Left ventricle myocardium inferior (tissue), 1 donor: ENCODE data around the gene PDE9A. TPM values are rescaled to one million over a fixed set of nuclear protein-coding genes. Genes with fewer than 3 reads are reported as not detected.

Experiments
- DNase-seq: peaks from one replicate; pipeline ENCODE4 v3.0.0-alpha.2; 2020
- H3K27ac ChIP-seq: fragments of 200-600 bp; replicated peaks from 2 replicates; pipeline ENCODE4 v1.8.0; 2021
- H3K27me3 ChIP-seq: fragments of 200-600 bp; 2 replicates; pipeline ENCODE4 v1.8.0; 2021; ENCODE audit warnings: low read depth
- H3K36me3 ChIP-seq: fragments of 200-600 bp; 2 replicates; pipeline ENCODE4 v1.8.0; 2021
- H3K4me1 ChIP-seq: fragments of 200-600 bp; 2 replicates; pipeline ENCODE4 v1.8.0; 2021
- H3K4me3 ChIP-seq: fragments of 200-600 bp; 2 replicates; pipeline ENCODE4 v1.8.0; 2021; ENCODE audit warnings: mild to moderate bottlenecking, moderate library complexity
- H3K9me3 ChIP-seq: fragments of 200-600 bp; replicated peaks from 2 replicates; pipeline ENCODE4 v1.8.0; 2021
- intact Hi-C: fragments of 100-400 bp; cut with micrococcal nuclease; formaldehyde crosslinking; loops from one replicate; pipeline ENCODE4 v1.11.0; 2022
- total RNA-seq: library from RNA; stranded (reverse); fragmentation: NEBNext Ultra II Directional; extraction: Animal tissue kit (Norgen Biotek cat#: 25700); gene quantifications from one replicate; pipeline ENCODE4 v1.2.1, GENCODE V29; 2021
- TF ChIP-seq, protein P1 (sequence below): fragments of 200-600 bp; IDR thresholded peaks from 2 replicates; pipeline ENCODE4 v1.8.0; 2021; ENCODE audit warnings: antibody characterized with exemption, mild to moderate bottlenecking, borderline replicate concordance
- donor health status: DM: no; HTN: yes; CAD: no; lungs with severe emphysema.

Gene PDE9A
- total RNA-seq, 1 donor from 2014 or later = 3.2 TPM

DNA sequence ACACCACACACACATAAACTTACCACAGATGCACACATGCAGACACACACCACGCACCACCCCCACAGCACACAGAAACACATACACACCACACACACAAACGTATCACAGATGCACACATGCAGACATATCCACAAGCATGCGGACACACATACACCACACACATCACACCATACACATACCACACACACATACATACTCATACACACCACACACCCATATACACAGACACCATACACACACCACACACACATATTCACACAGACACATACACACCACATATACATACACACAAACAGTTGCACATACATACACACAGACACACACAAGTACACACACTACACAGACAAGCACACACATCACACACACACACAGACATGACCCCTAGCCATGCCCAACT is 37.5 kb upstream of the PDE9A start:
- H3K27me3 ChIP-seq = peaks cover 52% of the 10 kb centered on the region
- H3K27ac ChIP-seq = no peak overlapping the region
- no peaks in the 10 kb centered on the region for H3K36me3 ChIP-seq
- no peak overlapping the region for H3K4me3 ChIP-seq
- peaks cover 23% of the 10 kb centered on the region for H3K9me3 ChIP-seq
- peaks cover 5% of the 10 kb centered on the region for H3K4me1 ChIP-seq
- intact Hi-C loops = no loop called here
- no peak for DNase-seq
- TF ChIP-seq, protein P1, sequence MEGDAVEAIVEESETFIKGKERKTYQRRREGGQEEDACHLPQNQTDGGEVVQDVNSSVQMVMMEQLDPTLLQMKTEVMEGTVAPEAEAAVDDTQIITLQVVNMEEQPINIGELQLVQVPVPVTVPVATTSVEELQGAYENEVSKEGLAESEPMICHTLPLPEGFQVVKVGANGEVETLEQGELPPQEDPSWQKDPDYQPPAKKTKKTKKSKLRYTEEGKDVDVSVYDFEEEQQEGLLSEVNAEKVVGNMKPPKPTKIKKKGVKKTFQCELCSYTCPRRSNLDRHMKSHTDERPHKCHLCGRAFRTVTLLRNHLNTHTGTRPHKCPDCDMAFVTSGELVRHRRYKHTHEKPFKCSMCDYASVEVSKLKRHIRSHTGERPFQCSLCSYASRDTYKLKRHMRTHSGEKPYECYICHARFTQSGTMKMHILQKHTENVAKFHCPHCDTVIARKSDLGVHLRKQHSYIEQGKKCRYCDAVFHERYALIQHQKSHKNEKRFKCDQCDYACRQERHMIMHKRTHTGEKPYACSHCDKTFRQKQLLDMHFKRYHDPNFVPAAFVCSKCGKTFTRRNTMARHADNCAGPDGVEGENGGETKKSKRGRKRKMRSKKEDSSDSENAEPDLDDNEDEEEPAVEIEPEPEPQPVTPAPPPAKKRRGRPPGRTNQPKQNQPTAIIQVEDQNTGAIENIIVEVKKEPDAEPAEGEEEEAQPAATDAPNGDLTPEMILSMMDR = no peak

DNA sequence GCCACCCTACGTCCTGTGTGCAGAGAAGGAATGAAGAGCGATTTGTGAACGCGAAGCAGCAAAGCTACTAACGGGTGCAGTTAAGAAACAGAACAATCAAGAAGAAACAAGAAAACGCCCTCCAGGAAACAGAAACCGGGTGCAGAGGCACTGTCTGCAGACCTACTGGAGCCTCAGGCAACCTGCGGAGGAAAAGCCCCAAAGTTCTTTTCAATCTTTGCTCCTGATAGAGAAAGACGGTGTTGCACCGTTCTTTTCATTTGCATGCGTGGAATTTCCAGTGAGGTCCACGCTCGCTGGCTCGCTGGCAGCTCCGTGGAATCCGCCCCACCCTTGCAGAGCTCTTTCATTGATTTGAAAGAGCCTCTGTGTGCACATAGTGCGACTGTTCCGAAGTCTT is 37.0 kb upstream of the PDE9A start:
- Histone ChIP-seq H3K27me3 (peaks cover 57% of the 10 kb centered on the region), H3K27ac (no peak overlapping the region), H3K36me3 (no peaks in the 10 kb centered on the region), H3K9me3 (peaks cover 18% of the 10 kb centered on the region), H3K4me1 (peaks cover 5% of the 10 kb centered on the region), H3K4me3 (peak overlapping the region; percentile 42)
- TF ChIP-seq, protein P1 = no peak
- no peak for DNase-seq
- intact Hi-C loops = no loop called here

DNA sequence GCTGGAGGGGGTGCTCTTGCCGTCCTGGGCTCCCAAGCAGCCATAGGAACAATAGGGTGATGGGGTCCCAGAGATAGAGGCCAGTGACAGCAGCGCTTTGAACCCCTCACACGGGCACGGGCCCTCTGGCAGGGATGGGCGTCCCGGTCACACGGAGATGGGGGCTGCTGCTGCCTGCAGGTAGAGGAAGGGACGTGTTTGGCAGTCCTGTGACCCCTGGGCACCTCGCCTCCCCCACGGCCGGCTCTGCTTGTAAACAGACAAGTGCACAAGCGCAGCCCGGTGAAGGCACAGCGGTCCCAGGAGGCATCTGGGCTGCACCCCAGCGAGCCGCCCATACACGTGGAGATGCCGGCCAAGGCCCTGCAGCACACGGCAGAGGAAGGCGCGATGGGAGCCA is 36.5 kb upstream of the PDE9A start:
- H3K9me3 ChIP-seq = peaks cover 13% of the 10 kb centered on the region
- H3K27me3 ChIP-seq = peaks cover 62% of the 10 kb centered on the region

DNA sequence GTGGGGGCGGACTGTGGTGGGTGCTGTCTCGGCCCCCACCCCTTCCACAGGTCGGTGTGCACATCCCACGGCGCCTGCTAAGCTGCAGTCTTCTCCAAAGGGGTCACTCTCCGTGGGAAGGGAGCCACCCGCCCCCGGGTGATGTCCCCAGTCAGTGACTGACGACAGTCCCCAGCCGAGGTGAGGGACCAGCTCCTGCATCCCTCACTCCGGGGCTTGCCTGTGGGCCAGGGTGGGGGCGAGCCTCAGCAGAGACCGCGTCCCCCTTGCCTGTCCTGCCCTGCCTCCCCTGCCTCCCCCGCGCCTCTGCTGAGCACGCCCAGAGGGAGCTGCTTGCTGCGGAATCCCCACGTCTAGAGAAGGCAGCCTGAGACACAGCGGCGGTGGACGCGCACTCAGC is 35.9 kb upstream of the PDE9A start:
- no peak for DNase-seq
- intact Hi-C loops = no loop called here
- no peaks in the 10 kb centered on the region for H3K36me3 ChIP-seq
- TF ChIP-seq, protein P1 = no peak
- H3K27ac ChIP-seq = no peak overlapping the region
- peaks cover 5% of the 10 kb centered on the region for H3K4me1 ChIP-seq
- no peak overlapping the region for H3K4me3 ChIP-seq
- peaks cover 67% of the 10 kb centered on the region for H3K27me3 ChIP-seq
- H3K9me3 ChIP-seq = peaks cover 7% of the 10 kb centered on the region

More for the DNA sequence above, 36.5 kb upstream of the PDE9A start:
- DNase-seq = no peak
- Histone ChIP-seq H3K4me3 (peak overlapping the region; percentile 42), H3K27ac (no peak overlapping the region), H3K36me3 (no peaks in the 10 kb centered on the region), H3K4me1 (peaks cover 5% of the 10 kb centered on the region)
- intact Hi-C loops = no loop called here
- TF ChIP-seq, protein P1 = no peak

DNA sequence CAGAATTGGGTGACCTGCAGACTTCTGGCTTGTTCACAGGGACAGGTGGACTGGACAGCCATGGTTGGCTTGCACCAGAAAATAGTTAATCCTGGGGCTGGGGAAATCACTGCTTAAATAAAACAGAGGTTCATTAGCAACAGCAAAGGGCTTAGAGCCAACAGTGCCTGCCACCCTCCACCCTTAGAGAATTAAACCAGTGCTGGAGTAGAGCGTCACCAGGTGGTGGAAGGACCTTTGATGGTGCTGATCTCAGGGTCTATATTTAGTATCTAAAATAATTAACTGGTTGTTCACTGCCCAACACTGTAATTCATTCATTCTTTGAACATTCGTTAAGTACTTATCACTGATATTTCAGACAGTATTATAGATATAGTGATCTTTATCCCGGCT is 34.7 kb upstream of the PDE9A start:
- H3K36me3 ChIP-seq = no peaks in the 10 kb centered on the region
- peaks cover 5% of the 10 kb centered on the region for H3K4me1 ChIP-seq
- peaks cover 80% of the 10 kb centered on the region for H3K27me3 ChIP-seq
- no peaks in the 10 kb centered on the region for H3K9me3 ChIP-seq
- DNase-seq = no peak
- intact Hi-C loops = no loop called here
- TF ChIP-seq, protein P1 = no peak
- no peak overlapping the region for H3K27ac ChIP-seq
- no peak overlapping the region for H3K4me3 ChIP-seq

DNA sequence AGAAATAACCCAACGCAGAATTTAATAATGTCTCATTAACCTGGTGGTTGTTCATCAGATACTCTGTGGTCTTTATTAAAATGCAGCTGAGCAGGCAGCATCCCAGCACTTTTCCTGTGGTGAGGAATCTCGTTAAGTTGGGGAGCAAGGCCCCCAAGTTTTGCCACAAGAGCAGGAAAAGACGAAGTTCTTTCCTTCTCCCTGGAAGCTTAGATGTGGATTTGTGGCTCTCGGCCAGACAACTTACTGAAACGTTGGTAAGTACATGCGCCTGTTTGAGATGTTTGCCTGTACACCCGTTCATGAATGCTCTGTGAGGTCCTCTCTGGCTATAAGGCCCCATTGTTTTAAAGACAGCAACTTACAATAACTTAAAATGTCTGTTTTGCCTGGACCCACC is 34.3 kb upstream of the PDE9A start:
- TF ChIP-seq, protein P1 = no peak
- Histone ChIP-seq H3K27me3 (peaks cover 84% of the 10 kb centered on the region), H3K9me3 (no peaks in the 10 kb centered on the region), H3K4me1 (peaks cover 5% of the 10 kb centered on the region), H3K27ac (no peak overlapping the region), H3K4me3 (no peak overlapping the region), H3K36me3 (no peaks in the 10 kb centered on the region)
- no peak for DNase-seq
- intact Hi-C loops = no loop called here
